Uterus (tissue), 4 donors: Measurements from ENCODE around the gene COL4A3. TPM values are rescaled to one million over a fixed set of nuclear protein-coding genes. Genes with fewer than 3 reads are reported as not detected.

Source experiments
- DNase-seq, 2 donors: peaks; one replicate each; pipeline ENCODE4 v3.0.0-alpha.2; 2019 to 2020
- H3K27ac ChIP-seq, 2 donors: fragments of 200-600 bp; sonication (generic); 1 replicate in 1 of 2; 2 replicates in 1 of 2; pipeline ENCODE4 v1.5.1; 2016 to 2018
- H3K27me3 ChIP-seq, 2 donors: fragments of 200-600 bp; sonication (generic); one replicate each; pipeline ENCODE4 v1.5.1; 2018 to 2019; ENCODE audit warnings: control low read depth in 1 of 2
- H3K36me3 ChIP-seq, 2 donors: fragments of 200-600 bp; sonication (generic); one replicate each; pipeline ENCODE4 v1.5.1; 2019; ENCODE audit warnings: control low read depth in 1 of 2
- H3K4me1 ChIP-seq, 2 donors: fragments of 200-600 bp; sonication (generic); one replicate each; pipeline ENCODE4 v1.5.1; 2018 to 2019; ENCODE audit warnings: control low read depth in 1 of 2
- H3K4me3 ChIP-seq, 2 donors: fragments of 200-600 bp; sonication (generic); 1 replicate in 1 of 2; 2 replicates in 1 of 2; pipeline ENCODE4 v1.5.1; 2018 to 2019; ENCODE audit warnings: mild to moderate bottlenecking in 1 of 2
- H3K9me3 ChIP-seq, 2 donors: fragments of 200-600 bp; sonication (generic); one replicate each; pipeline ENCODE4 v1.5.1; 2019; ENCODE audit warnings: control low read depth in 1 of 2
- CTCF ChIP-seq, 4 experiments: fragments of 200-600 bp in 2 of 4; fragments of 450-650 bp in 2 of 4; sonication (generic) in 2 of 4; IDR thresholded peaks; one replicate each; pipeline ENCODE4 v1.5.1; 2016 to 2019; ENCODE audit warnings: antibody characterized with exemption in 4 of 4, mild to moderate bottlenecking in 2 of 4, moderate library complexity in 1 of 4
- POLR2A ChIP-seq, 2 donors: fragments of 450-650 bp; IDR thresholded peaks; one replicate each; pipeline ENCODE4 v1.6.1; 2016; ENCODE audit warnings: antibody characterized with exemption in 2 of 2, mild to moderate bottlenecking in 1 of 2, moderate library complexity in 1 of 2
- intact Hi-C: fragments of 100-400 bp; cut with DNase I; formaldehyde crosslinking; loops from one replicate; pipeline ENCODE4 v1.15.1; 2023; ENCODE audit warnings: low total_unique reads
- total RNA-seq, 4 donors: library from RNA; depleted of rRNA in 3 of 4; stranded (reverse); fragments of >200 nt in 3 of 4; gene quantifications; one replicate each; pipeline versions ENCODE4 v1.1.0 to v1.2.4, GENCODE V29; 2014 to 2023
- donor health status: DM: yes; HTN: yes; CAD: no.

Gene COL4A3
- total RNA-seq, 4 donors from 2014 or later = 0.26 to 7.6 (median 3.5) TPM

DNA sequence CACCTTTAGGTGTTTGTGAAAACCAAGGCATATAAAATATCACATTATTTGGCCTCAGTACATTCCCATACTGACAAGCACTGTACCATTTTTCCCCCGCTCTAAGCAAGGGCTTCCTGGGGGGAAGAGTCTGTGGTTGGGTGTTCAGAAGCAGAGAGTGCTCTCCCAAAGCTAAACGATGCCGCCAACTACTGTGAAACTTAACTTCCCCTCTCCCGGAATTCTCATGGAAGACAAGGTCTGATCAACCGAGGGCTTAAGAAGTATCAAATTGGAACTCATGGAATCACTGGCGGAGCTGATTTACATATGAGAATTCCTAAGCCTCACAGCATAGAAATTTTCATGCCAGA is 160.2 kb downstream of the COL4A3 start:
- peak overlapping the region; percentile 75 to 93 for H3K4me3 ChIP-seq
- no peaks in the 10 kb centered on the region for H3K4me1 ChIP-seq
- intact Hi-C loops = no loop called here
- DNase-seq = no peak
- H3K36me3 ChIP-seq = no peaks in the 10 kb centered on the region
- peak overlapping the region; percentile 82 to 89 for H3K27ac ChIP-seq
- no peaks in the 10 kb centered on the region for H3K27me3 ChIP-seq
- H3K9me3 ChIP-seq = no peaks in the 10 kb centered on the region
- TF ChIP-seq CTCF (IDR thresholded peaks at IDR 0.05) = no peak
- no peak for TF ChIP-seq POLR2A (IDR thresholded peaks at IDR 0.05)

- H3K36me3 ChIP-seq = no peaks in the 10 kb centered on the region
- peak within 1 kb of the TSS; percentile 82 to 89 for H3K27ac ChIP-seq
- no peaks in the 10 kb centered on the region for H3K4me1 ChIP-seq
- H3K9me3 ChIP-seq = no peaks in the 10 kb centered on the region
- intact Hi-C loops = no loop called here
- peak in 1 of 4 experiments; percentile 31 for TF ChIP-seq CTCF (IDR thresholded peaks at IDR 0.05)
- TF ChIP-seq POLR2A (IDR thresholded peaks at IDR 0.05) = peak; percentile 48 to 83
- H3K4me3 ChIP-seq = peak within 1 kb of the TSS; percentile 75 to 93
- H3K27me3 ChIP-seq = no peaks in the 10 kb centered on the region
- DNase-seq = peak; percentile 91
These were observed 160.8 kb downstream of the COL4A3 start, which contains the start of gene MFF for GRCh38 chr2:227324995-227325838. Gene MFF (plus strand): TSS chr2:227325251. CDS start chr2:227330666, 5,415 bp downstream.

DNA sequence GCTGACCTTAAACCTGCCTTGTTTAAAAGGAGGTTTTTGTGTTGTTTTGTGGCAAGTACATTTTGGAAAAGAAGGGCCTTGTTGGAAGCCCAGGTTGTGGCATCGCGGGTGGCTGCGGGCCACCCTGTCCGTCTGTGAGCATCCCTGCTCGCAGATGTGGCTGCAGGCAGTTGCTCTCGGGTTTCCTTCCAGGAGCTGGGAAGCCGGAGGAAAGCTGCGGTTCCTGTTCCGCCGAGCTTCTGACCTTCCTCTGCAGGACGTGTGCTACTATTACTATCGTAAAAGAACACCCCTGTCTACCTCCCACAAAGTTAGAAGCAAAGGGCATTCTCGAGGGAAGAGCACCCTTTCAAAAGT is 161.4 kb downstream of the COL4A3 start:
- peak overlapping the region; percentile 75 to 93 for H3K4me3 ChIP-seq
- no peaks in the 10 kb centered on the region for H3K9me3 ChIP-seq
- no peak for DNase-seq
- no peaks in the 10 kb centered on the region for H3K36me3 ChIP-seq
- intact Hi-C loops = no loop called here
- TF ChIP-seq POLR2A (IDR thresholded peaks at IDR 0.05) = no peak
- no peak for TF ChIP-seq CTCF (IDR thresholded peaks at IDR 0.05)
- no peaks in the 10 kb centered on the region for H3K27me3 ChIP-seq
- no peaks in the 10 kb centered on the region for H3K4me1 ChIP-seq
- peak overlapping the region; percentile 82 to 89 for H3K27ac ChIP-seq

- no peaks in the 10 kb centered on the region for H3K36me3 ChIP-seq
- TF ChIP-seq CTCF (IDR thresholded peaks at IDR 0.05) (no peak), POLR2A (IDR thresholded peaks at IDR 0.05) (no peak)
- H3K9me3 ChIP-seq = no peaks in the 10 kb centered on the region
- DNase-seq = no peak
- H3K27me3 ChIP-seq = no peaks in the 10 kb centered on the region
- no peaks in the 10 kb centered on the region for H3K4me1 ChIP-seq
- H3K4me3 ChIP-seq = no peak overlapping the region
- no peak overlapping the region for H3K27ac ChIP-seq
- intact Hi-C loops = no loop called here
These were observed 162.4 kb downstream of the COL4A3 start for GRCh38 chr2:227326783-227327182.

- H3K27me3 ChIP-seq = no peaks in the 10 kb centered on the region
- H3K27ac ChIP-seq = no peak overlapping the region
- intact Hi-C loops = no loop called here
- DNase-seq = no peak
- no peaks in the 10 kb centered on the region for H3K36me3 ChIP-seq
- no peaks in the 10 kb centered on the region for H3K9me3 ChIP-seq
- TF ChIP-seq CTCF (IDR thresholded peaks at IDR 0.05) = no peak
- no peak for TF ChIP-seq POLR2A (IDR thresholded peaks at IDR 0.05)
- H3K4me1 ChIP-seq = no peaks in the 10 kb centered on the region
- H3K4me3 ChIP-seq = no peak overlapping the region
These were observed 171.3 kb downstream of the COL4A3 start for GRCh38 chr2:227335713-227336112.
